SK-MEL-5 (cell line): Measurements from ENCODE around the gene CPNE4. TPM values are rescaled to one million over a fixed set of nuclear protein-coding genes. Genes with fewer than 3 reads are reported as not detected.

ENCODE experiments used
- DNase-seq: peaks from one replicate; pipeline ENCODE4 v3.0.0-alpha.2; 2016; ENCODE audit warnings: low read depth, low spot score
- in situ Hi-C: cut with HindIII; loops from 2 replicates; pipeline ENCODE4 v1.10.0; 2016; ENCODE audit warnings: low sequenced_read_pairs, high pct_unique_total_duplicates, low pct_unique_long_range_greater_than_20kb
- total RNA-seq: library from RNA; depleted of rRNA; stranded (reverse); fragments of >200 nt; shearing (Covaris generic); gene quantifications from 2 replicates; pipeline ENCODE4 v1.2.3, GENCODE V29; 2014

CPNE4 gene
- total RNA-seq, 1 experiment from 2014 or later, result not detected

DNA sequence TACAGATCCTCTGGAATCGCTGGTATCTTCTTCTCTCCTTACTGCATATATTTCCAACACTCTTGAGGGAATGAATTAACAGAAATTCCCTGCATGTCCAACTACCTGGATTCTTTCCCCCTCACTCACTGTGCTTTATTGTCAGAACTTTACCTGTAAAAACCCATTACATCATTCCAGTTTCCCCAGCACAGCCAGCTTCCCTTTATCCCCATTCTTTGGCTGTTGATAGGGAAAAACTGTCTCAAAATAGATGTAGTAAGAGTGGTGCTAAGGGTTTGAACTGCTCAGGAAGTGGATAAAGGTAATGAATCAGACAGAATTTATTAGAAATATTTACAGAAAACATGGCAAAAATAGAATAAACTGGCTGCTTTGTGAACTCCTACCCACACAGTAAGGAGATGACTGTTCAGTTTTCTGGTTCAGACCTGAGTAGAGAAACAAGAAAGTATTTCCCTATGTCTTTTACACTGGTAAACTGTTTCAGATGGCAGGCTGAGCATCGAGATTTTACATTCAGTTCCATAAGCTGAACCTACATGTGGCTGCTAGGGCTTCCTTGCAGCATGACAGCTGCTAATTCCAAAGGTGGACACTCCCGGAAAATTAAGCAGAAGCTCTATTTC is 188.4 kb downstream of the CPNE4 start:
- no peak for DNase-seq
- in situ Hi-C loops, result no loop called here

DNA sequence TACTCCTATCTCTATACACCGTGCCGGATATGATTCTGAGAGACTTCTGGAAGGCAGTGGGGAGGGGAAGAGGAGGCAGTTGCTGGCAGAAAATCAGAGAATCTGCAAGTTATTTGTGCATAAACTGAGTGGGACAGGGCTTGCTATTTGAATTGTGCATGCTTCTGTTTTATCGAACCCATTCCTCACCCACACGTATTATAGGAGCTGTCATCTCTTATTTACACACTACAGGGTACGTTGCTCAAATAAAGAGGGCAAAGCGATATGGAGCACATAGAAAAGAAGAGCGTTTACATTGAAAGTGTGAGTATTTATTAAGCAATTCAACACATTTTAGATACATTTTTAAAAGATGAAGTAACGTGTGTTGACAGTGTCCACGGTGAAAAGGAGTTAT is 191.6 kb downstream of the CPNE4 start:
- no peak for DNase-seq
- in situ Hi-C loops, result no loop called here

DNA sequence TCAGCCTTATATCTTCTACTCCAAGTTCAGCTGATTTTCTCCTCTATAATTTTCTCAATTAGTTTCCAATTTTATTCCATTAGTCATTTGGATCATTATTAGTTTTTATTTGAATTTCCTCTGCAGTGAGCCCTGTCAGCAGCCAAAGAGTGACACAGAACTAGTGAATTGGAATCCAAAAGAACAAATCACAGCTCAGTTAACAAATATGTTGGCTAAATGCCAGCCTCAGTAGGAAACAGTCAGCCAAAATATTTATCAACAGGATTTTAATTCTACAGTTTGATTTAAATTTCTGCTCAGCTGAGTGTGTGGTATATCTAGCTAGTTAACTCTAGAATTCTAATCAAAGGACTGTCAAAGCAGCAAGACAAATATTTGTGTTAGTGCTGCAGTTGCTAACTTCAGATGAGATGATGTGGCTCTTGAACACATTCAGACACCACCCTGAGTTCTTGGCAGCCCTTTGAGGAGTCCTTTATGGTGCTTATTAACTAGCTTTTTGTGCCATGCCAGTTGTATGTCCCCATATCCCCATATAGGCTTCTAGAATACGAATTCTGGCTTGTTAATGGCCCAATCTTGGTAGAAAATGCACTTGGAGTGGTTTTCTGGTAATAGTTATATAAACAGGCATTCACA is 194.5 kb downstream of the CPNE4 start:
- in situ Hi-C loops, result no loop called here
- no peak for DNase-seq

DNA sequence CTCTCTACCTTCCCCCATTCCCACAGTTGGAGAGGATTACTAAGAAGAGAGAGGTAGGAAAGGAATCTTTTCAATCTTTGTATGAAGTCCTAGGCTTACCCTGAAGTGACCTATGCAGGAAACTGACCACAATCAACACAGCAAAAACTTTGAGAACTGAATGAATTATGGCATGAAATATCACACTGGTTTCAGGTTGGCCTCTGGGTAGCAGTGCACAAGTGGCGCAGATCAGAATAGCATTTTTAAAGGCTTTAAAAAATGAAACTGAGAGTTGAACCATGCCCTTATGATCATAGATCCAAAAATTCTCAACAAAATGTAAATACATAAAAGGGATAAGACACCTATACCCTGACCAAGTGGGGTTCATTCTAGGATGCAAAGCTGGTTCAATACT is 198.9 kb downstream of the CPNE4 start:
- no peak for DNase-seq
- in situ Hi-C loops, result no loop called here

DNA sequence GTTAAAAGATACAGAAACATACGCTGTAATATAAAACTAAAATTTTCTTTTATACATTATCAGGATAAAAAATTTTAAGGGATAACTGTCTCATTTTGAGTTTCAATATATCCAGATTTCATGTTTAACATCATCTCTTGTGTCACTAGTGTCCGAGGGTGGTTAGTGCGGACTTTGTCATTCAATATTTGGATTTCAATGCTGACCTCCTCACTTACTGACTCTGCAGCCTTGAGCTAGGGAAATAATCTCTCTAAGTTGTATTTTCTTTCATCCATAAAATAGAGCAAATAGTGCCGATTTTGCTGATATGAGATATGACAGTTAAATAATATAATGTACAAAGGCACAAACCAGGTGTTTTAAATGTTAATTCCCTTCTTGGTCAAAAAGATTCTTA is 203.2 kb downstream of the CPNE4 start:
- no peak for DNase-seq
- in situ Hi-C loops, result no loop called here

DNA sequence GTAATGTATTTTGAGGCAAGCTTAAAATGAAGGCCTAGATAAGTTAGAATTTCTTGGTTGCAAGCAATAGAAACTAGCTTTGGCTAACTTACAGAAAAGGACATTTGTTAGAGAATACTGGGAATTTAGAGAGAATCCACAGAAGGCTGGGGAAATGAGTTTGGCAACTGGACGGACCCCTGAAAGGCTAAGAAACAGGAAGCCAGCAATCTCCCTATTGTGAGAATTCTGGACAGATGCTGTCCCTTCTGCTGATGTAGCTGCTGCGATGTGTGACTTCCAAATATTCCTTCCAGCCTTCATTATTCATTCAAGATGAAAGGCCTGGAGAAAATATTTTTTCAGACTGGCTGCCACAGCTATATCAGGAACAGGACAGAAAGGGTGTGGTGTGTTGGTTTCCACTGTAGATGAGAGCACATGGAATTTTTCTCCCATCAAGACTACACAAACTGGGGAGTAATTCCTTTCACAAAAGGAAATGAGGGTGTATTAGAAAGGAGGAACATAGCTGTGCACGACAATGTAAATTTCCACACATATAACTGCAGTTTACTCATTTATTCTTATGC is 213.5 kb downstream of the CPNE4 start:
- no peak for DNase-seq
- in situ Hi-C loops, result no loop called here

DNA sequence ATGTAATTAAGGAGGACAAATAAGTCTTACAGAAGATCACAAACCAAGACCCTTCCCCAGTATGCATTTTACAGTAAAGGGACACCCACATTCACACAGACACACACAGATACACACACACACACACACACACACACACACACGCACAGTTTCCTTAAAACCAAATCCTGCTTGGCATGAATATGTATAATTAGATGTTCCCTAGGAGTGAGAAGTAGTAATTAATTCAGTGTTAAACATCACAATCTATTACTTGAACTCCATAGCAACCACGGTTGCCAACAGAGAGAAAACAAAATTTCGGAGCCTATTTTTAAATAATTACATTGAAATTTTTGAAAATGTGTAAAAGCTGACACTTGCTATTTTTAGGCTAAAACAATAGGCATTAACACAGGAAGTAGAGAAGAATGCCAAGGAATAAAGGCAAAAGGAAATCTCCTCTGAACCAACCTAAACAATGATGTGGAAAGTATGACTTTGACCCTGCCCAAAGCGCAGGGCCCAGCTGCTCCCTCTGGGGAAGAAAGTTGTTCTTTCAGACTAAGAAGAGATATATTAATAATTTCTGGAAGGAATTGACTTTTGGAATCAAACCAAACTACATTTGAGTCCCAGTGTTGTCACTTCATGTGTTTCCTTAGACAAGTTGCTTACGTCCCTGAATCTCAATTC is 215.3 kb downstream of the CPNE4 start:
- in situ Hi-C loops, result no loop called here
- DNase-seq, result no peak

DNA sequence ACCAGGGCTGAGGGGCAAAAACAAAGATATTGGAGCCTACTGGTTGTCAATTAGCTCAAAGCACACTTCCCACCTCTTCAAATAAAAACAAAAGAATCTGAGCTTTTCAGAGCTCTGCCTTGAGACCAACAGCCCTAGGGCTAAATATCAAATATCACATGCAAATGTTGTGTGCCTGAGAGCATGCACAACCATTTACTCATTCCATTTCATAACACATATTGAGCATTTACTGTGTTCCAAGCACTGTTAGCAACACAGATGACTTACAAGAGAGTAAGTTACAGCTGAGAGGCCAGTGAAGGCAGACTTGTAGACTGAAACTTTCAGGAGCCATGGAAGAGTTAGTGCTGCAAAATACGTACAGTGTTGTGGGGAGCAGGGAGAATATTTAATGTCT is 222.4 kb downstream of the CPNE4 start:
- in situ Hi-C loops, result no loop called here
- DNase-seq, result peak; percentile 2

DNA sequence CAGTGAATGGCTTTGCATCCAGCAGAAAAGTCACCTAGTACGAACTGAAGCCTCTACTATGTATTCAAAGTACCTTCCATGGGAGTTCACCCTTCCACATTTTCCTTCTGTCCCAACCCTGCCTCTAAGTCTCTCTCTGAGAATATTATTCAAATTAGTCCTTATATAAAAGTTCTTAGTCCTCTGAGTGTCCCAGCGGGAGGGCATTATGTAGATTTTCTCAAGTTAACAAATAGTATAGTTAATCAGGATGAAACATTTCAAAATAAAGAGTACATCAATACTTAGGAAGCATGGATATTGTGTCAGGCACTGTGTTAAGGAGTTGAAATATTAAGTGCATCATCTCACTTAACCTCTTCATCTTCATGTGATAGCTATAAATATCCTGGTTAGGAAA is 223.3 kb downstream of the CPNE4 start:
- no peak for DNase-seq
- in situ Hi-C loops, result no loop called here

DNA sequence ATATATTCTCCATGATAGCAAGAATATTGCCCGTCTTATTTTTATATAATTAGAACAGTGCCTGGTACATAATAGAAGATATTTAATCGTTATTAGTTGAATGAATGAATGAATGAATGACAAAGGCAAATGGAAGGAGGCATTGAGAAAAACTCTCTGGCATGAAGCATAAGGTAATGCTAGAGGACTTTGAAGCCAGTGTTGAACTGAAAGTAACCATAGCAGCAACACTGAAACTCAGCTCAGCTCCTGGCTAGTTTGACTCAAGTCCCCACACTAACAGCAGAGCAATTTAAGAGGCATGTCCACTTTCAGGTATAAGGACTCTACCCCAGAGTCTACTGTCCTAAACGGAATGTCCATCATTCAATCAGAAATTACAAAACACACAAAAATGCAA is 227.0 kb downstream of the CPNE4 start:
- in situ Hi-C loops, result no loop called here

DNA sequence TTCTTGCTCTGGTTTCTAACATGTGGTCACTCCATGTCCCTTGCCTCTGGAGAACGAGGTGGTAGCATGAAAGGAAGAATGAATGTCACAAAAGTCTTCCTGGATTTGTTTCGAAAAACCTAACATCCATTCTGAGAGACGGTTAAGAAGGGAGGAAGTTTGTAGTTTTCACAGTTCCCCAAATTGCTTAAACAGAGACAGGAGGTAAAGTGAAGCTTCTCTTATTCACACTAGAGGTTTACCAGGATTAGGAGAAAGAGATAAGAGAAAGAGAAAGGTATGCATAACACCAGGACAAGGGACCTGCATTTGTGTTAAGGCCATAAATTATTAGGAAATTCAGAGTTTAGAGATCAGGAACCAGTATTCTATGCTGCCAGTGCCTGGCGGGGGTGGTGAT is 228.1 kb downstream of the CPNE4 start:
- in situ Hi-C loops, result no loop called here
- no peak for DNase-seq

More for the DNA sequence above, 227.0 kb downstream of the CPNE4 start:
- DNase-seq, result no peak

DNA sequence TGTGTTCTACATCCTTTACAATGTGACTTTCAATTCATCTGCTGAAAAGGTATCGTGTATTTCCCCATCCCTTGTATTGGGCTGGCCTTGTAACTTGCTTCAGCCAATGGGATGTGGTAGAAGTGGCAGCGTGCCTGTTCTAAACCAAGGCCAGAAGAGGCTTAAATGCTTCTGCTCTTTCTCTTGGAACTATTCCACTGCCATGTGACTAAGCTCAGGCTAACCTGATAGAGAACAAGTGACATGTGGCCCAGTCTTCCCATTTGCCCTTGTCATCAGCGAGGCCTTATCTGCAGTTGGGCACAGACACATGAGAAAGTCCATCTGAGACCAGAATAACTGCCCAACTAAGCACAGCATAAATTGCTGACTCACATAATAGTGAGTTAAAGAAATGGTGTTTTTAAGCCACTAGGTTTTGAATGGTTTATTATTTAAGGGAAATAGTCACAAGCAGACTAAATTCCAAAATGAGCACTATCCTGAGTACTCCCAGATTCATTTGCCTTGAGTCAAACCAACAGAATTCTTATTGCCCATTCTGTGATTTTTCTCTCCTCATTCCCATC is 230.2 kb downstream of the CPNE4 start:
- in situ Hi-C loops, result no loop called here
- no peak for DNase-seq

DNA sequence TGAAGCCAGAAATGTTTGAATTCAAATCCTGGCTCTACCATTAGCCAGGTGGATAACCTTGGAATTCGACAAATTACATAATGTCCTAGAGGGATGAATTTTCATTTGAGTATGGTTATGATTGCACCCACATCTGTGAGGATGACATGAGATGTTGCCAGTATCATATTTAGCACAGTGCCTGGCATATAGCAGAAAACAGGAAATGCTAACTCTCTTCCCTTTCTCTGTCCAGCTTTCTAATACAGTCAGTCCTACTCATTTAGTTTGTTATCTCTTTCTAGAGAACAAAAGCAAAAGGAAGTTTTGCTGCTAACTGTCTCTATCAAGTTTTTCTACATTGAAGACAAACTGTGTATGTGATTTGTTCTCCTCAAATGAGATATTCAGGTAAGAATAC is 231.7 kb downstream of the CPNE4 start:
- in situ Hi-C loops, result no loop called here
- no peak for DNase-seq

DNA sequence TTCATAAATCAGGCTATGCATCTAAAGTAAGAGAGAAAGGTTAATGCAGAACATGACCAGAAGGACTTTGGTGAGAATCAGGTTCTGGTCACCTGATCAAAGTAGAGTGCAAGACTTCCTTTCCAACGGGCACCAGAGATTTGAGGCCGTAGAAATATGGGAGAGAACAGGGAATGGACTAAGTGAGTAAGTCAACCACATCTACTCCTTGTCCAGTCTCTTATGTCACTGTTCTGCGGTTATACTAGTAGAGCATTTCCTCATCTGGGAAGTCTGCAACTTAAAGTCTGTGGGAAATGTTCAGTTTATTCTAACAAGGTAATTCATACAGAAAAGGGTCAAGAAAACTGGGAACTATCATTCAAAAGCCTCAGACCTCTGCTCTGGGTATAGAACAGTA is 232.8 kb downstream of the CPNE4 start:
- DNase-seq, result no peak
- in situ Hi-C loops, result no loop called here

DNA sequence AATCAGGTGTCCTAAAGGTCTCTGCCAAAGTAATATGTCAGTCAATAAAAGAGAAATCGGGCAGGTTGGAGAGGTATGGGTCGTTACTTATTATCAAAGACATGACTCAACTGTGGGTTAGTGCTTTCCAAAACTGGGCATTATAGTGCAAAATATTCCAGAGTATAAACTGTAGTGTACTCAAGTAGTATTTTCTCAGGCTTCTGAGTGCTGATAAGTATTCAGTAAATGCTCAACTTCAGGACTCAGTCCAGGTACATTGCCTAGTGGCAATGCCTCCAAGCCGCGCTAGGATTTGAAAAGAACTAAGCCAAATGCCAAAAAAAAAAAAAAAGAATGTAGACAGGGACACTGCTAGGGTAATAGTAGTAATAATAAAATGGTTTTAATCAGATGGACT is 233.2 kb downstream of the CPNE4 start:
- DNase-seq, result no peak
- in situ Hi-C loops, result no loop called here

DNA sequence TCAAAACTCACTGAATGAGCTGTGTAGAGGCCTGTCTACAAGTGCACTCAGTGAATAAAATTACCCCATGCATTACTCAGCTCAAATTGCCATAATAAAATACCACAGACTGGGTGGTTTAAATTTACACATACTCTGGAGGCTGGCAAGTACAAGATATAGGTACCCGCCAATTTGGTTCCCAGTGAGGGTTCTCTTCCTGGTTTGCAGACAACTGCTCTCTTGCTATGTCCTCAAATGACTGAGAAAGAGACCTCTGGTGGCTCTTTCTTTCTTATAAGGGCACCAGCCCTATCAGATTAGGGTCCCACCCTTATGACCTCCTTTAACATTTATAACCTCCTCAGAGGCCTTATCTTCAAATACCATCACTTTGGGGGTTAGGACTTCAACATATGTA is 237.0 kb downstream of the CPNE4 start:
- in situ Hi-C loops, result no loop called here
- no peak for DNase-seq

DNA sequence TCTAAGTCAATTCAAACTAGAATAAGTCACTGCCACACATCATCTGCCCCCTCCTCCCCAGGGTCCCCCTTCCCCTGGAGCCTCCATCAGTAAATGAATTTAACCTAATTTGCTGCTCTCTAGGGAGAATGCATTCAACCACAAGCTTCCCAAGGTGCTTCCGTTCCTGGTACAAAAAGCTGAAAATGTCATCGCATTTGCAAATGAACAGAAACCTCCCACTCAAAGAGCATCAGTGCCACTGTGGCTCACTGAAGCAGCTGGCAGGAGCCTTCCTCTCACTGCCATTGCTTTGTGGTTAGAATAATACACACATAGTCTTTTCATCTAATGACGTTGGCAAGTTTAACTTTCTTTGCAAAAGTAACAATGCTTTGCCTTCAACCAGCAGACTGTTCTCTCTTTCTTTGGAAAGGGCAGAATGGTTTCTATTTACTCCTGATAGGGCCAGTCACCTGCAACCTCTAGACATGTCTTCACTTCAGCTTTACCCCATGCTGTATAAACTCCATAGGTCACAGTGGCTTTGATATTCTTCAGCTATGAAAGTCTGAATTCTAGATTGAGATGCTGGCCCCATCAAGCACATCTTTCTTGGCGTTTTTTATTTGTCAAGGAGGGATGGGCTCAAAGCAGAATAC is 238.1 kb downstream of the CPNE4 start:
- in situ Hi-C loops, result no loop called here

DNA sequence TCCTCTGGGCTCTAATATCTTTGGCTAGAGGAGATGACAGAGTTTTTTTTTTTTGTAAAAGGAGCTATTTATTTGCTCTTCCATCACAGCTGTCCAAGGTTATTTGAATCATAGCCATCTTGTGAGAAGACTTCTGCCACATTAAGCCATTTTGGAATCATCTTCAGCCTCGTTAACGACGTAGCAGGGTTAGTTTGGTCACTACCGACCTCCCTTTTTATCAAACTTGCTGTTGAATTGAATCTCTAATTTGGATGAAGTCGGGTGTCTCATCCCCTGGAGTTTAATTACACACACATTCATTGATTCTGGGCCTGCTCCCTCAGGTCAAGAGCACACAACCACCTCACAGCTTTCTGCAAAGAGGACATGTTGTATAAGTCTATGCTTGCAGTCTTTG is 238.7 kb downstream of the CPNE4 start:
- in situ Hi-C loops, result no loop called here

More for the DNA sequence above, 238.1 kb downstream of the CPNE4 start:
- DNase-seq, result peak; percentile 48

More for the DNA sequence above, 238.7 kb downstream of the CPNE4 start:
- DNase-seq, result no peak
